ENCODE measurements around the gene DICER1. TPM values are rescaled to one million over a fixed set of nuclear protein-coding genes. Genes with fewer than 3 reads are reported as not detected.

The DICER1 gene
- total and polyA plus RNA-seq, 2 donors (not counting 3 experiments of a cell fraction or from before 2014, with no cell fraction given), result 8.3 to 43.6 TPM

- POLR2A ChIA-PET, result no interaction called here
- Histone ChIP-seq H3K9me3 (replicated peaks; ENCODE audit: control insufficient read depth, insufficient read depth, low read length) (no peaks in the 10 kb centered on the region), H3K9me1 (replicated peaks; ENCODE audit: control insufficient read depth, extremely low read depth, insufficient read depth, low read length) (no peaks in the 10 kb centered on the region), H3K36me3 (ENCODE audit: control insufficient read depth in 2 of 2, extremely low read depth in 1 of 2, insufficient read depth in 2 of 2, low read length in 2 of 2) (no peaks in the 10 kb centered on the region), H2AFZ (ENCODE audit: low read depth, low read length) (no peak overlapping the region), H3K4me3 (replicated peaks in 1 of 3; ENCODE audit: insufficient read depth in 1 of 3, low read depth in 1 of 3, low read length in 3 of 3) (no peak overlapping the region), H3K4me2 (ENCODE audit: insufficient read depth, low read length) (no peak overlapping the region), H3K4me1 (ENCODE audit: control insufficient read depth, extremely low read depth, insufficient read depth, low read length) (peaks cover 1% of the 10 kb centered on the region), H4K20me1 (replicated peaks; ENCODE audit: control insufficient read depth, extremely low read depth, insufficient read depth, low read length) (no peaks in the 10 kb centered on the region), H3K79me2 (ENCODE audit: control insufficient read depth, insufficient read depth, low read length) (no peaks in the 10 kb centered on the region), H3K27ac (ENCODE audit: insufficient read depth, low read depth, low read length) (no peak overlapping the region), H3K9ac (replicated peaks; ENCODE audit: extremely low read depth, insufficient read depth, low read length) (no peak overlapping the region), H3K27me3 (ENCODE audit: control insufficient read depth in 2 of 2, insufficient read depth in 2 of 2, low read length in 2 of 2) (no peaks in the 10 kb centered on the region)
- BruUV-seq (replicated peaks), result no TSS peak
- TF ChIP-seq, protein P1, sequence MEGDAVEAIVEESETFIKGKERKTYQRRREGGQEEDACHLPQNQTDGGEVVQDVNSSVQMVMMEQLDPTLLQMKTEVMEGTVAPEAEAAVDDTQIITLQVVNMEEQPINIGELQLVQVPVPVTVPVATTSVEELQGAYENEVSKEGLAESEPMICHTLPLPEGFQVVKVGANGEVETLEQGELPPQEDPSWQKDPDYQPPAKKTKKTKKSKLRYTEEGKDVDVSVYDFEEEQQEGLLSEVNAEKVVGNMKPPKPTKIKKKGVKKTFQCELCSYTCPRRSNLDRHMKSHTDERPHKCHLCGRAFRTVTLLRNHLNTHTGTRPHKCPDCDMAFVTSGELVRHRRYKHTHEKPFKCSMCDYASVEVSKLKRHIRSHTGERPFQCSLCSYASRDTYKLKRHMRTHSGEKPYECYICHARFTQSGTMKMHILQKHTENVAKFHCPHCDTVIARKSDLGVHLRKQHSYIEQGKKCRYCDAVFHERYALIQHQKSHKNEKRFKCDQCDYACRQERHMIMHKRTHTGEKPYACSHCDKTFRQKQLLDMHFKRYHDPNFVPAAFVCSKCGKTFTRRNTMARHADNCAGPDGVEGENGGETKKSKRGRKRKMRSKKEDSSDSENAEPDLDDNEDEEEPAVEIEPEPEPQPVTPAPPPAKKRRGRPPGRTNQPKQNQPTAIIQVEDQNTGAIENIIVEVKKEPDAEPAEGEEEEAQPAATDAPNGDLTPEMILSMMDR (IDR thresholded peaks at IDR 0.05; ENCODE audit: extremely low read depth in 1 of 2, insufficient read depth in 1 of 2, low read depth in 1 of 2, low read length in 2 of 2), result peak in 1 of 2 donors; percentile 19
- TF ChIP-seq GATA2 (IDR thresholded peaks at IDR 0.05; ENCODE audit: insufficient read depth, insufficient read length, low read depth, low read length) (no peak), POLR2A (IDR thresholded peaks at IDR 0.05; ENCODE audit: low read depth, low read length) (no peak), MYC (IDR thresholded peaks at IDR 0.05; ENCODE audit: low read depth, low read length) (no peak)
- intact Hi-C loops (cut with micrococcal nuclease) (loop anchor here (1.0 kb wide), 1 partner anchor 507 kb away; no protein-coding TSS in a partner anchor), dilution Hi-C loops (cut with MboI; ENCODE audit: extremely low pct_ligation_motif_present, low sequenced_read_pairs) (no loop called here)
- FAIRE-seq (no peak), DNase-seq (ENCODE audit: low read depth, low spot score) (no peak)
- CTCF ChIA-PET, result interaction anchor here (0.8 to 1.3 kb wide), 4 partner anchors 12 to 234 kb away, joined by 3 to 7 read pairs (median 4); no protein-coding TSS in a partner anchor
Measured at GRCh38 chr14:95196268-95196667, 38.9 kb upstream of the DICER1 start.

- no peaks in the 10 kb centered on the region for H4K20me1 ChIP-seq (replicated peaks; ENCODE audit: control insufficient read depth, extremely low read depth, insufficient read depth, low read length)
- ChIA-PET CTCF (interaction anchor here (0.7 kb wide), 1 partner anchor 167 kb away, joined by 3 read pairs; no protein-coding TSS in a partner anchor), POLR2A (no interaction called here)
- dilution Hi-C loops (cut with MboI; ENCODE audit: extremely low pct_ligation_motif_present, low sequenced_read_pairs), result no loop called here
- H3K36me3 ChIP-seq (ENCODE audit: control insufficient read depth in 2 of 2, extremely low read depth in 1 of 2, insufficient read depth in 2 of 2, low read length in 2 of 2), result no peaks in the 10 kb centered on the region
- no TSS peak for BruUV-seq (replicated peaks)
- H2AFZ ChIP-seq (ENCODE audit: low read depth, low read length), result no peak overlapping the region
- intact Hi-C loops (cut with micrococcal nuclease), result no loop called here
- no peaks in the 10 kb centered on the region for H3K9me3 ChIP-seq (replicated peaks; ENCODE audit: control insufficient read depth, insufficient read depth, low read length)
- H3K79me2 ChIP-seq (ENCODE audit: control insufficient read depth, insufficient read depth, low read length), result no peaks in the 10 kb centered on the region
- no peaks in the 10 kb centered on the region for H3K27me3 ChIP-seq (ENCODE audit: control insufficient read depth in 2 of 2, insufficient read depth in 2 of 2, low read length in 2 of 2)
- no peak for TF ChIP-seq FOS (IDR thresholded peaks at IDR 0.05; ENCODE audit: borderline replicate concordance, insufficient read depth, low read length)
- TF ChIP-seq GATA2 (IDR thresholded peaks at IDR 0.05; ENCODE audit: insufficient read depth, insufficient read length, low read depth, low read length), result no peak
- TF ChIP-seq MYC (IDR thresholded peaks at IDR 0.05; ENCODE audit: low read depth, low read length), result no peak
- no peak for TF ChIP-seq JUN (IDR thresholded peaks at IDR 0.05; ENCODE audit: borderline replicate concordance, insufficient read depth, insufficient read length, low read depth)
- TF ChIP-seq, protein P2, sequence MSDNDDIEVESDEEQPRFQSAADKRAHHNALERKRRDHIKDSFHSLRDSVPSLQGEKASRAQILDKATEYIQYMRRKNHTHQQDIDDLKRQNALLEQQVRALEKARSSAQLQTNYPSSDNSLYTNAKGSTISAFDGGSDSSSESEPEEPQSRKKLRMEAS (IDR thresholded peaks at IDR 0.05; ENCODE audit: insufficient read depth, insufficient read length), result no peak
- TF ChIP-seq EZH2 (IDR thresholded peaks at IDR 0.05; ENCODE audit: borderline replicate concordance, low read depth, low read length, severe bottlenecking), result no peak
- TF ChIP-seq, protein P1 (IDR thresholded peaks at IDR 0.05; ENCODE audit: extremely low read depth in 1 of 2, insufficient read depth in 1 of 2, low read depth in 1 of 2, low read length in 2 of 2), result no peak
- no peak for TF ChIP-seq POLR2A (IDR thresholded peaks at IDR 0.05; ENCODE audit: low read depth, low read length)
- TF ChIP-seq POLR2AphosphoS5 (IDR thresholded peaks at IDR 0.05; ENCODE audit: insufficient read depth, low read depth, low read length), result no peak
- H3K4me1 ChIP-seq (ENCODE audit: control insufficient read depth, extremely low read depth, insufficient read depth, low read length), result peaks cover 6% of the 10 kb centered on the region
- H3K4me2 ChIP-seq (ENCODE audit: insufficient read depth, low read length), result no peak overlapping the region
- no peak overlapping the region for H3K27ac ChIP-seq (ENCODE audit: insufficient read depth, low read depth, low read length)
- no peak overlapping the region for H3K4me3 ChIP-seq (replicated peaks in 1 of 3; ENCODE audit: insufficient read depth in 1 of 3, low read depth in 1 of 3, low read length in 3 of 3)
- H3K9ac ChIP-seq (replicated peaks; ENCODE audit: extremely low read depth, insufficient read depth, low read length), result no peak overlapping the region
- no peaks in the 10 kb centered on the region for H3K9me1 ChIP-seq (replicated peaks; ENCODE audit: control insufficient read depth, extremely low read depth, insufficient read depth, low read length)
- FAIRE-seq (no peak), DNase-seq (ENCODE audit: low read depth, low spot score) (no peak)
Measured at GRCh38 chr14:95195031-95195430, 37.7 kb upstream of the DICER1 start.
